GM12878 (cell line): ENCODE data around the gene ATP6V0E1.

Experiments used
- BRCA1 ChIP-seq: IDR thresholded peaks from 2 replicates; pipeline ENCODE4 v1.6.1; 2011; ENCODE audit warnings: low read depth, low read length, improper control_type of control experiment
- CTCF ChIP-seq, 3 experiments: IDR thresholded peaks in 2 of 3; conservative IDR thresholded peaks in 1 of 3; 2 replicates each; pipeline ENCODE4 v1.5.1; 2011; ENCODE audit warnings: low read depth in 3 of 3, low read length in 3 of 3, mild to moderate bottlenecking in 3 of 3, control low read depth in 2 of 3, moderate library complexity in 2 of 3, inconsistent platforms in 1 of 3, mixed read lengths in 1 of 3; ENCODE audit not compliant: control insufficient read depth in 2 of 3, insufficient read depth in 1 of 3; ENCODE audit errors: extremely low read depth in 1 of 3
- POLR2A ChIP-seq: IDR thresholded peaks from 2 replicates; pipeline ENCODE4 v1.6.1; 2011; ENCODE audit warnings: low read depth, mild to moderate bottlenecking, low read length
- RAD51 ChIP-seq: fragments of 450-650 bp; IDR thresholded peaks from 2 replicates; pipeline ENCODE4 v1.6.1; 2016; ENCODE audit warnings: moderate library complexity, mild to moderate bottlenecking, inconsistent platforms
- SMARCA5 ChIP-seq: fragments of 450-650 bp; IDR thresholded peaks from 2 replicates; pipeline ENCODE4 v1.6.1; 2017; ENCODE audit warnings: mild to moderate bottlenecking
- STAT3 ChIP-seq: IDR thresholded peaks from 2 replicates; pipeline ENCODE4 v1.6.1; 2011; ENCODE audit warnings: low read depth, low read length, improper control_type of control experiment
- ZNF274 ChIP-seq: IDR thresholded peaks from one replicate; pipeline ENCODE4 v1.8.0; 2011; ENCODE audit not compliant: insufficient read length, insufficient read depth
- TF ChIP-seq, protein P1 (sequence below): IDR thresholded peaks from 2 replicates; pipeline ENCODE4 v1.6.1; 2011; ENCODE audit warnings: borderline replicate concordance, low read depth, mild to moderate bottlenecking, moderate library complexity, low read length; ENCODE audit not compliant: insufficient read depth, poor library complexity, severe bottlenecking
- TF ChIP-seq, protein P2 (sequence below): IDR thresholded peaks from 2 replicates; pipeline ENCODE4 v1.6.1; 2011; ENCODE audit warnings: mild to moderate bottlenecking, low read depth, low read length, moderate library complexity; ENCODE audit not compliant: insufficient replicate concordance

DNA sequence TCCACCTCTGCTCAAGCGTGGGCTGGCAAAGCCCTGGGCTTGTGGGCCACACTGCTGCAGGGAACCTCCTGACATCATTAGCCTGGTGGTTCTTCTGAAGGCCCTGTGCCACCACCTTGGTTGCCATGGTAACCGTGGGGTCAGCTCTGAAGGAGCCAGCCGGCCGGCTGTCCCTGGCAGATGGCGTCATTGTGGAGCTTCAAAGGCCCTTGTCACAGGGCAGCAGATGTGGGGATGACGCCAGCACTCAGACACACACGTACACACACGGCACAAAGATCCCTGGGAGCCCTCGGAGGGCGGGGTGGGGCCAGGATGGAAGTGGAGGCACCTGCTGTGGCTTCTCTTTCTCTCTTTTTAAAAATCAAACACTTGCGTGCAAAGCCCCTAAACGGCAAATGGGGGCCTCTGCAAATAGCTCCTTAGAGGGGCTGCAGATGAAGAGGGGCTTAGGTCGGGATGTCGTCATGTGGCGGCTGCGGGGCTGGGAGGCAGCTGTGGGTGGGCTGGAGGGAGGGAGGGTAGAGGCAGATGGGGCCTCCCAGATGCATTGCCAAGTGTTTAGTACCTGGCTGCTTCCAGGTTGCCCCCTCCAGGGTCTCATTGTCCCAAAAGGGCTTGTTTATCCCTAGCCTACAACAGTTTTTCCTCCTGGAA lies 43.8 kb upstream of the ATP6V0E1 start:
- TF ChIP-seq, protein P1, sequence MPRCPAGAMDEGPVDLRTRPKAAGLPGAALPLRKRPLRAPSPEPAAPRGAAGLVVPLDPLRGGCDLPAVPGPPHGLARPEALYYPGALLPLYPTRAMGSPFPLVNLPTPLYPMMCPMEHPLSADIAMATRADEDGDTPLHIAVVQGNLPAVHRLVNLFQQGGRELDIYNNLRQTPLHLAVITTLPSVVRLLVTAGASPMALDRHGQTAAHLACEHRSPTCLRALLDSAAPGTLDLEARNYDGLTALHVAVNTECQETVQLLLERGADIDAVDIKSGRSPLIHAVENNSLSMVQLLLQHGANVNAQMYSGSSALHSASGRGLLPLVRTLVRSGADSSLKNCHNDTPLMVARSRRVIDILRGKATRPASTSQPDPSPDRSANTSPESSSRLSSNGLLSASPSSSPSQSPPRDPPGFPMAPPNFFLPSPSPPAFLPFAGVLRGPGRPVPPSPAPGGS: no peak
- TF ChIP-seq BRCA1 (no peak), SMARCA5 (no peak), POLR2A (no peak), RAD51 (no peak), STAT3 (no peak), ZNF274 (no peak), CTCF (IDR thresholded peaks at IDR 0.05 in 2 of 3, conservative IDR thresholded peaks at IDR 0.05 in 1 of 3; ENCODE audit: control insufficient read depth in 2 of 3, extremely low read depth in 1 of 3, insufficient read depth in 1 of 3, low read depth in 3 of 3, low read length in 3 of 3) (no peak)
- TF ChIP-seq, protein P2, sequence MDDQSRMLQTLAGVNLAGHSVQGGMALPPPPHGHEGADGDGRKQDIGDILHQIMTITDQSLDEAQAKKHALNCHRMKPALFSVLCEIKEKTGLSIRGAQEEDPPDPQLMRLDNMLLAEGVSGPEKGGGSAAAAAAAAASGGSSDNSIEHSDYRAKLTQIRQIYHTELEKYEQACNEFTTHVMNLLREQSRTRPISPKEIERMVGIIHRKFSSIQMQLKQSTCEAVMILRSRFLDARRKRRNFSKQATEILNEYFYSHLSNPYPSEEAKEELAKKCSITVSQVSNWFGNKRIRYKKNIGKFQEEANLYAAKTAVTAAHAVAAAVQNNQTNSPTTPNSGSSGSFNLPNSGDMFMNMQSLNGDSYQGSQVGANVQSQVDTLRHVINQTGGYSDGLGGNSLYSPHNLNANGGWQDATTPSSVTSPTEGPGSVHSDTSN: no peak
